K562 (cell line): ENCODE measurements around the gene VSIG10. TPM values are rescaled to one million over a fixed set of nuclear protein-coding genes. Genes with fewer than 3 reads are reported as not detected.

Experiments
- AFF4 ChIP-seq: sonication (generic); formaldehyde crosslinking; IDR thresholded peaks from 2 replicates; pipeline ENCODE4 v1.8.0; 2023; ENCODE audit warnings: mild to moderate bottlenecking, missing genetic modification reagents
- GATA2 ChIP-seq: sonication (generic); formaldehyde crosslinking; IDR thresholded peaks from 2 replicates; pipeline ENCODE4 v1.4.0; 2020; ENCODE audit warnings: mild to moderate bottlenecking, missing genetic modification reagents
- REST ChIP-seq, 2 experiments: fragments of 450-650 bp; formaldehyde crosslinking in 1 of 2; IDR thresholded peaks; 2 replicates each; pipeline versions ENCODE4 v1.4.0 to v1.6.1; 2014 to 2020; ENCODE audit warnings: mild to moderate bottlenecking in 2 of 2, borderline replicate concordance in 1 of 2, low read depth in 1 of 2
- ZNF318 ChIP-seq, 2 experiments: fragments of 450-650 bp; IDR thresholded peaks; 2 replicates each; pipeline ENCODE4 v1.6.1; 2016; ENCODE audit warnings: mild to moderate bottlenecking in 2 of 2, borderline replicate concordance in 1 of 2, low read depth in 1 of 2, moderate library complexity in 1 of 2
- polyA plus RNA-seq, 8 experiments: library from polyadenylated mRNA; depleted of rRNA in 4 of 8; stranded (reverse) in 5 of 8; unstranded in 3 of 8; fragments of >200 nt; fragmentation: Nextera tagmentation in 2 of 8; fragmentation: Illumina TruSeq in 1 of 8; extraction: Ambion mirVana in 2 of 8; extraction: Trizol in 1 of 8; gene quantifications; 2 replicates each; pipeline versions ENCODE4 v1.2.1 to v1.2.3, GENCODE V29; 2011 to 2014; ENCODE audit warnings: inconsistent platforms in 1 of 8, missing spikeins in 1 of 8
- total RNA-seq, 7 experiments: library from RNA; depleted of rRNA in 6 of 7; stranded (reverse); fragments of >200 nt in 6 of 7; fragmentation: Illumina TruSeq in 2 of 7; extraction: Trizol in 2 of 7; gene quantifications; 2 replicates each; pipeline versions ENCODE4 v1.2.1 to v1.2.3, GENCODE V29; 2011 to 2021; ENCODE audit warnings: low replicate concordance in 1 of 7

The VSIG10 gene
- total and polyA plus RNA-seq, 9 of the 15 experiments (the other 6 are each of a cell fraction or from before 2014, with no cell fraction given), result 4.1 to 8.8 (median 4.7) TPM

- TF ChIP-seq ZNF318 (IDR thresholded peaks at IDR 0.05; ENCODE audit: borderline replicate concordance in 1 of 2, low read depth in 1 of 2) (no peak), AFF4 (peak; percentile 68; the same call in 1 of the 2 replicates), REST (IDR thresholded peaks at IDR 0.05; ENCODE audit: borderline replicate concordance) (0 out of 2 replicates have a peak, but pooled peaks have one; percentile 3), REST (CRISPR knock-in tag; IDR thresholded peaks at IDR 0.05; ENCODE audit: low read depth) (no peak), GATA2 (no peak)
These were observed 32.2 kb upstream of the VSIG10 start, which contains the start of gene PEBP1 (continued) for GRCh38 chr12:118135788-118136558.
